ENCODE results near the gene LYZL6.

DNA sequence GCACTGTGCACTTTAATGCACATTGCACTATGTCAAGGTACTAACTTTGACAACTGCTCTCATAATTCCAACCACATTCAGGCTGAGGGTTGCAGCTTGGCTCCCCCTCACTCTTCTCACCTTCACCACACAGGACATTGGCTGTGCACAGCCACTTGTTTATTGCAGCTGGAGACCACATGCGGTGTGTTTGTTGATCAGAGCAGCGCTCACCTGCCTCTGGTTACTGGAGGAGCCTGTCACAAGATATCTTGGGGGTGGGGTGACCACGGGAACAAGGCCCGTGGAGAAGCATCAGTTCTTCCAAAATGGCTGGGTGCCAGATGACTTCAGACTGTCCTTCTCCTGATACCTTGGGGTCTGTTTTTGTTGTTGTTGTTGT is 52.7 kb downstream of the LYZL6 start:
- TF ChIP-seq, protein P1, sequence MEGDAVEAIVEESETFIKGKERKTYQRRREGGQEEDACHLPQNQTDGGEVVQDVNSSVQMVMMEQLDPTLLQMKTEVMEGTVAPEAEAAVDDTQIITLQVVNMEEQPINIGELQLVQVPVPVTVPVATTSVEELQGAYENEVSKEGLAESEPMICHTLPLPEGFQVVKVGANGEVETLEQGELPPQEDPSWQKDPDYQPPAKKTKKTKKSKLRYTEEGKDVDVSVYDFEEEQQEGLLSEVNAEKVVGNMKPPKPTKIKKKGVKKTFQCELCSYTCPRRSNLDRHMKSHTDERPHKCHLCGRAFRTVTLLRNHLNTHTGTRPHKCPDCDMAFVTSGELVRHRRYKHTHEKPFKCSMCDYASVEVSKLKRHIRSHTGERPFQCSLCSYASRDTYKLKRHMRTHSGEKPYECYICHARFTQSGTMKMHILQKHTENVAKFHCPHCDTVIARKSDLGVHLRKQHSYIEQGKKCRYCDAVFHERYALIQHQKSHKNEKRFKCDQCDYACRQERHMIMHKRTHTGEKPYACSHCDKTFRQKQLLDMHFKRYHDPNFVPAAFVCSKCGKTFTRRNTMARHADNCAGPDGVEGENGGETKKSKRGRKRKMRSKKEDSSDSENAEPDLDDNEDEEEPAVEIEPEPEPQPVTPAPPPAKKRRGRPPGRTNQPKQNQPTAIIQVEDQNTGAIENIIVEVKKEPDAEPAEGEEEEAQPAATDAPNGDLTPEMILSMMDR (IDR thresholded peaks at IDR 0.05) = no peak
- TF ChIP-seq POLR2A (IDR thresholded peaks at IDR 0.05) (no peak), POLR2AphosphoS5 (IDR thresholded peaks at IDR 0.05) (no peak), EP300 (IDR thresholded peaks at IDR 0.05) (no peak)

Data from sigmoid colon (tissue), 4 donors.